ENCODE results near the gene UBE2R2. TPM values are rescaled to one million over a fixed set of nuclear protein-coding genes. Genes with fewer than 3 reads are reported as not detected.
"Not testable (repeated sequence)": the region's sequence is repeated elsewhere in the genome, so short reads cannot be mapped to it uniquely, and the experiment has no call there.

The UBE2R2 gene
- total and polyA plus RNA-seq, 2 of the 8 experiments (the other 6 are each of a cell fraction or from before 2014, with no cell fraction given) = 19.4 to 42.1 TPM

DNA sequence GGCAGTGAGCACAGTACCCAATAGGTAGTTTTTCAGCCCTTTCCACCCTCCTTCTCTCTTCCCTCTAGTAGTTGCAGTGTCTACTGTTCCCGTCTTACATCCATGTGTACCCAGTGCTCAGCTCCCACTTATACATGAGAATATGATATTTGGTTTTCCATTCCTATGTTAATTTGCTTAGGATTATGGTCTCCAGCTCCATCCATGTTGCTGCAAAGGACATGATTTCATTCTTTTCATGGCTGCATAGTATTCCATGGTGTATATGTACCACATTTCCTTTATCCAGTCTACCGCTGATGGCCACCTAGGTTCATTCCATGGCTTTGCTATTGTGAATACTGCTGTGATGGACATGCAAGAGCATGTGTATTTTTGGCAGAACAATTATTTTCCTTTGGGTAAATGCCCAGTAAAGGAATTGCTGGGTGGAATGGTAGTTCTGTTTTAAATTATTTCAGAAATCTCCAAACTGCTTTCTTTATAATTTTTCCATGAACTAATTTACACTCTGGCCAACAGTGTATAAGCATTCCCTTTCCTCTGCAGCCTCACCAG is 14.9 kb upstream of the UBE2R2 start:
- ChIA-PET POLR2A (ENCODE audit: partially characterized antibody) (interaction anchor here (0.6 kb wide), 1 partner anchor 45 kb away, joined by 3 read pairs; no protein-coding TSS in a partner anchor), CTCF (ENCODE audit: partially characterized antibody) (interaction anchor here (1.8 to 3.7 kb wide), 3 partner anchors 11 to 14 kb away, joined by 7 to 22 read pairs (median 8); no protein-coding TSS in a partner anchor)
- H3K4me1 ChIP-seq (replicated peaks in 1 of 4; ENCODE audit: control insufficient read depth in 3 of 4, insufficient read depth in 4 of 4, low read length in 3 of 4); H4K8ac ChIP-seq (ENCODE audit: extremely low read depth, insufficient read depth, low read length); FAIRE-seq; H3K79me2 ChIP-seq (ENCODE audit: control insufficient read depth in 1 of 2, insufficient read depth in 2 of 2, low read length in 2 of 2); H3K79me1 ChIP-seq (ENCODE audit: low read depth, low read length); H3K18ac ChIP-seq (ENCODE audit: extremely low read depth, low read length); H3K27me3 ChIP-seq (replicated peaks in 1 of 4; ENCODE audit: control insufficient read depth in 3 of 4, extremely low read depth in 1 of 4, insufficient read depth in 3 of 4, low read length in 3 of 4); H3K23me2 ChIP-seq (ENCODE audit: low read depth, low read length); H2BK120ac ChIP-seq (replicated peaks; ENCODE audit: low read depth, low read length); H4K20me1 ChIP-seq (replicated peaks in 1 of 2; ENCODE audit: control insufficient read depth in 1 of 2, insufficient read depth in 2 of 2, low read length in 2 of 2); H2AFZ ChIP-seq (ENCODE audit: low read length); H3K23ac ChIP-seq (ENCODE audit: insufficient read length); H3K36me3 ChIP-seq (ENCODE audit: control insufficient read depth in 2 of 4, insufficient read depth in 4 of 4, low read length in 3 of 4); H3K4ac ChIP-seq (replicated peaks; ENCODE audit: insufficient read length, low read depth, low read length); H3K9me3 ChIP-seq (ENCODE audit: insufficient read depth in 2 of 2, low read depth in 1 of 2, low read length in 1 of 2); H3K56ac ChIP-seq (replicated peaks; ENCODE audit: insufficient read length, low read depth, low read length); H4K5ac ChIP-seq (ENCODE audit: insufficient read length, low read depth, low read length); H2BK12ac ChIP-seq (ENCODE audit: low read depth, low read length); H2BK15ac ChIP-seq (ENCODE audit: low read length); H3K27ac ChIP-seq (ENCODE audit: low read depth, low read length); H3K4me3 ChIP-seq (ENCODE audit: extremely low read depth in 1 of 4, insufficient read depth in 2 of 4, low read depth in 3 of 4, low read length in 4 of 4); H3K4me2 ChIP-seq (ENCODE audit: insufficient read depth in 1 of 2, low read depth in 2 of 2, low read length in 2 of 2); H2BK20ac ChIP-seq (ENCODE audit: low read length); DNase-seq (ENCODE audit: low read depth in 1 of 2, low spot score in 2 of 2); H2AK5ac ChIP-seq (ENCODE audit: low read depth, low read length); H3K9ac ChIP-seq (replicated peaks in 1 of 4; ENCODE audit: extremely low read depth in 1 of 4, low read depth in 3 of 4, low read length in 3 of 4); H3K14ac ChIP-seq (ENCODE audit: insufficient read length); H4K91ac ChIP-seq (replicated peaks; ENCODE audit: insufficient read length, low read length); H2BK5ac ChIP-seq (ENCODE audit: low read depth, low read length): not testable (repeated sequence)
- WGBS, 2 experiments (ENCODE audit: extremely low coverage in 1 of 2, insufficient coverage in 1 of 2, insufficient read length in 1 of 2, insufficient replicate concordance in 2 of 2, low coverage in 1 of 2, low lambda C conversion rate in 2 of 2, missing lambda C conversion rate in 1 of 2) = 88% methylated on average over 2 of the region's 2 CpGs; no CpG with 5 or more reads in 1 of the 2 experiments

DNA sequence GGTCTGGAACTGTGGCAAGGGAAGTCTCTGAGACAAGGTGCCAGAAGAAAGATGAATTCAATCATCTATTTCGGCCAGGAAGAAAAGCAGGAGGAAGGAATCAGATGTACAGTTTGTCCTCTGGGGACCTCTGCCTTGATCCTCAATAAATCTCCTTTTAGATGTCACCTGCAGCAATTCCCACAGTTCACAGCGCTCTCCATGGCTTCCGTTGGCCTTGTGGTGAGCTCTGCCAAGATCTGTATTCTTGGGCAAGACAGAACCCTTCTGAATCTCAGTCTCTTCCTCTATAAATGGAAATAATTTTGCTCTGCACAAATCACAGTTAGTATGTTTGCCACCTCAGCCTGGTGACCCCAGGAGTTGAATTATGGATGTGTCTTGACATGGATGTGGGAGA is 12.8 kb upstream of the UBE2R2 start:
- H4K8ac ChIP-seq (ENCODE audit: extremely low read depth, insufficient read depth, low read length); H3K36me3 ChIP-seq (ENCODE audit: control insufficient read depth in 2 of 4, insufficient read depth in 4 of 4, low read length in 3 of 4); H3K4ac ChIP-seq (replicated peaks; ENCODE audit: insufficient read length, low read depth, low read length); H2AK5ac ChIP-seq (ENCODE audit: low read depth, low read length); H3K27me3 ChIP-seq (replicated peaks in 1 of 4; ENCODE audit: control insufficient read depth in 3 of 4, extremely low read depth in 1 of 4, insufficient read depth in 3 of 4, low read length in 3 of 4); H3K23me2 ChIP-seq (ENCODE audit: low read depth, low read length); FAIRE-seq; H3K27ac ChIP-seq (ENCODE audit: low read depth, low read length); H3K79me2 ChIP-seq (ENCODE audit: control insufficient read depth in 1 of 2, insufficient read depth in 2 of 2, low read length in 2 of 2); H2BK20ac ChIP-seq (ENCODE audit: low read length); H3K9ac ChIP-seq (replicated peaks in 1 of 4; ENCODE audit: extremely low read depth in 1 of 4, low read depth in 3 of 4, low read length in 3 of 4); H2BK5ac ChIP-seq (ENCODE audit: low read depth, low read length); H3K56ac ChIP-seq (replicated peaks; ENCODE audit: insufficient read length, low read depth, low read length); H3K9me3 ChIP-seq (ENCODE audit: insufficient read depth in 2 of 2, low read depth in 1 of 2, low read length in 1 of 2); H3K23ac ChIP-seq (ENCODE audit: insufficient read length); H3K18ac ChIP-seq (ENCODE audit: extremely low read depth, low read length); H2BK15ac ChIP-seq (ENCODE audit: low read length); H2BK120ac ChIP-seq (replicated peaks; ENCODE audit: low read depth, low read length); H3K14ac ChIP-seq (ENCODE audit: insufficient read length); POLR2A ChIA-PET (ENCODE audit: partially characterized antibody); H3K79me1 ChIP-seq (ENCODE audit: low read depth, low read length); H3K4me3 ChIP-seq (ENCODE audit: extremely low read depth in 1 of 4, insufficient read depth in 2 of 4, low read depth in 3 of 4, low read length in 4 of 4); H2BK12ac ChIP-seq (ENCODE audit: low read depth, low read length); H3K4me1 ChIP-seq (replicated peaks in 1 of 4; ENCODE audit: control insufficient read depth in 3 of 4, insufficient read depth in 4 of 4, low read length in 3 of 4); H2AFZ ChIP-seq (ENCODE audit: low read length); H4K20me1 ChIP-seq (replicated peaks in 1 of 2; ENCODE audit: control insufficient read depth in 1 of 2, insufficient read depth in 2 of 2, low read length in 2 of 2); H4K5ac ChIP-seq (ENCODE audit: insufficient read length, low read depth, low read length); H3K4me2 ChIP-seq (ENCODE audit: insufficient read depth in 1 of 2, low read depth in 2 of 2, low read length in 2 of 2); H4K91ac ChIP-seq (replicated peaks; ENCODE audit: insufficient read length, low read length); DNase-seq (ENCODE audit: low read depth in 1 of 2, low spot score in 2 of 2): not testable (repeated sequence)
- CTCF ChIA-PET (ENCODE audit: partially characterized antibody) = interaction anchor here (0.8 to 1.4 kb wide), 2 partner anchors 9 to 121 kb away, joined by 3 to 4 read pairs; no protein-coding TSS in a partner anchor
- 92% methylated on average over 3 of the region's 3 CpGs; no CpG with 5 or more reads in 1 of the 2 experiments for WGBS, 2 experiments (ENCODE audit: extremely low coverage in 1 of 2, insufficient coverage in 1 of 2, insufficient read length in 1 of 2, insufficient replicate concordance in 2 of 2, low coverage in 1 of 2, low lambda C conversion rate in 2 of 2, missing lambda C conversion rate in 1 of 2)
